Astrocyte of the spinal cord (primary cell): Measurements from ENCODE around the gene PUS10.

ENCODE experiments used
- DNase-seq: peaks from one replicate; pipeline ENCODE4 v3.0.0; 2011; ENCODE audit warnings: low read depth, low spot score
- H3K4me3 ChIP-seq: 2 replicates; pipeline ENCODE4 v1.5.1; 2011; ENCODE audit warnings: low read depth, mild to moderate bottlenecking, low read length, moderate library complexity
- in situ Hi-C: cut with HindIII; loops from 2 replicates; pipeline ENCODE4 v1.10.0; 2017; ENCODE audit warnings: low sequenced_read_pairs
- TF ChIP-seq, protein P1 (sequence below): IDR thresholded peaks from 2 replicates; pipeline ENCODE4 v1.5.1; 2012; ENCODE audit warnings: low read depth, mild to moderate bottlenecking, low read length, inconsistent platforms

Gene PUS10

DNA sequence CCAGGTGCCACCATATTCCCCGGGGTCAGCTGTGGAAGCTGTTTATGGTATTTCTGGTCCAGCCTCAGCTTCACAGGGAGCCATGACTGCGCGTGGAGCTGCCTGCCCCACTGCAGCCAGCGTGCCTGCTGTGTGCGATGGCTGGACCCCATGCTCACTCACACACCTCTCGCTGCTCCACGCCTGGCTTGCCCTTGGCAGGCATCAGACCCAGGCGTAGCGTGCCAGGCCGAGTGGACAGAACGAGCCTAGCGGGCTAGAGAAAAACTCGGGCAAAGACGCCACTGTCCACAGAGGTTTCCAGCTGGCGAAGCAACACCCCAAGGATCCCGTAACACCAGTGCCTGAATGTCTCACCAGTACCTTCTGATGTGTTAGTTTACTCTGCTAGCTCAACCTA lies 43.4 kb downstream of the PUS10 start:
- TF ChIP-seq, protein P1, sequence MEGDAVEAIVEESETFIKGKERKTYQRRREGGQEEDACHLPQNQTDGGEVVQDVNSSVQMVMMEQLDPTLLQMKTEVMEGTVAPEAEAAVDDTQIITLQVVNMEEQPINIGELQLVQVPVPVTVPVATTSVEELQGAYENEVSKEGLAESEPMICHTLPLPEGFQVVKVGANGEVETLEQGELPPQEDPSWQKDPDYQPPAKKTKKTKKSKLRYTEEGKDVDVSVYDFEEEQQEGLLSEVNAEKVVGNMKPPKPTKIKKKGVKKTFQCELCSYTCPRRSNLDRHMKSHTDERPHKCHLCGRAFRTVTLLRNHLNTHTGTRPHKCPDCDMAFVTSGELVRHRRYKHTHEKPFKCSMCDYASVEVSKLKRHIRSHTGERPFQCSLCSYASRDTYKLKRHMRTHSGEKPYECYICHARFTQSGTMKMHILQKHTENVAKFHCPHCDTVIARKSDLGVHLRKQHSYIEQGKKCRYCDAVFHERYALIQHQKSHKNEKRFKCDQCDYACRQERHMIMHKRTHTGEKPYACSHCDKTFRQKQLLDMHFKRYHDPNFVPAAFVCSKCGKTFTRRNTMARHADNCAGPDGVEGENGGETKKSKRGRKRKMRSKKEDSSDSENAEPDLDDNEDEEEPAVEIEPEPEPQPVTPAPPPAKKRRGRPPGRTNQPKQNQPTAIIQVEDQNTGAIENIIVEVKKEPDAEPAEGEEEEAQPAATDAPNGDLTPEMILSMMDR, result no peak
- DNase-seq, result no peak
- in situ Hi-C loops, result no loop called here
- no peak overlapping the region for H3K4me3 ChIP-seq

DNA sequence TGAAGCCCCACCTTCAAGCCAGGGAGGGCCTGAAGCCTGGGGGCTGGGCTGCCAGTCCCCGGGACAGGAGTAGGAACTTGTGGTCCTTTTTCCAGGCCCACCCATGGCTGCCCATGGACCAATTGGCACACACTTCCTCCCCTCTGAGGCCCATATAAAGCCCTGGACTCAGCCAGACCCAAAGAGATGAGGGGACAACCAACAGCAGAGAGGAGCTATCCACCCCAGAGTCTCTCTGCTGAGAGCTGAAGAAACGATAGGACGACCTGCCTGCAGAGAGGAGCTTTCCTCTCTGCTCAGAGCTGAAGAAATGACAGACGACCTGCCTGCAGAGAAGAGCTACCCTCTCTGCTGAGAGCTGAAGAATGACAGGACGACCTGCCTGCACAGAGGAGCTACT lies 44.4 kb downstream of the PUS10 start:
- TF ChIP-seq, protein P1, result no peak
- no peak overlapping the region for H3K4me3 ChIP-seq
- DNase-seq, result no peak
- in situ Hi-C loops, result no loop called here

DNA sequence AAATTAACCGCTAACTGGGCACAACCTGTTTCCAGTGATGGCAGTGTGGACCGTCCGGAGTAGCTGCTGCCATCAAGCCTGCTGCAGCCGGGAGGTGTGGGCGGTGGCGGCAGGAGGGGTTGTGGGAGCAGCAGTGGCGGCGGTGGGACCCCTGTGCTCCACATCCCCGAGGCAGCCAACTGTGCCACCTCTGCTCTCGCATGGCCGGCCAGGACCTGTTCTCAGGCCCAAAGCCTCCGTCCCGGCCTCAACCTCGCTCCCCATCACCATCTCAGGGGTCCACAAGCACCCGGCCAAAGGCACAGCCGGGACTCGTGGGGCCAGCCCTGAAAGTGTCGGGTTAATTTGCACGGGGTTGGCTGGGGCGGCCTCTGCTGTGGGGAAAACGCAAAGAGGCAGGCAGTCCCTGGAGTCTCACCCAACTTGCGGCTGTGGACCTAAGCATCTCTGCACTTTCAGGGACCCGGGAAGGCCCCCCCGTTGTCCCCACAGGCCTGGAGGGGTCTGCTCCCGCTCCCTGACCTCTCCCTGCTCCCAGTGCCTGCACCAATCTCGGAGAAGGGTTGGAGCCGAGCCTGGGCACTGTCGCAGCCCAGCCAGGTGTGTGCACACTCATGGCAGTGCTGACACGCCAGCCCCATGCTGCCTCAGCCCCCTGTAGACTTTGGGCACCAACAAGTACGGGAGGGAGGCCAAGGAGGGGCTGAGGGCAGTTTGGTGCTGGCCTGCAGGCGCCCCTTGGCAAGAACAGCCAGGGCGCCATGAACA lies 45.0 kb downstream of the PUS10 start:
- in situ Hi-C loops, result no loop called here
- no peak overlapping the region for H3K4me3 ChIP-seq
- no peak for DNase-seq
- TF ChIP-seq, protein P1, result no peak

GRCh38 chr2:60966507-60967405 lies 51.3 kb downstream of the PUS10 start:
- no peak overlapping the region for H3K4me3 ChIP-seq
- TF ChIP-seq, protein P1, result no peak
- in situ Hi-C loops, result no loop called here
- no peak for DNase-seq

DNA sequence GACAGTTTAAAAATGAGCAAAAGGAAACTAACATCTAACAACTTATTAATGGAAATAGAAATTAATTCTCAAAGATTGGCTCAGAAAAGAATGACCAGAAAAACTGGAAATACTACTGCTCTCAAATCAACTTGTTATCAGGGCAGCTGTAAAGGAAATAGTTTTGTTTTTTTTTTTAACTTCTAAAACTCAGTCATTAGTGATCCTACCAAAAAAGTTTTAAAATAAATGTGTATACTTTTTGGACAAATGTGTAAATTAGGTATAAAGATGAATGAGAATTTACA lies 52.6 kb downstream of the PUS10 start:
- H3K4me3 ChIP-seq, result no peak overlapping the region
- TF ChIP-seq, protein P1, result no peak
- no peak for DNase-seq
- in situ Hi-C loops, result no loop called here

- TF ChIP-seq, protein P1, result no peak
- no peak overlapping the region for H3K4me3 ChIP-seq
- in situ Hi-C loops, result no loop called here
- no peak for DNase-seq
These were observed 53.2 kb downstream of the PUS10 start for GRCh38 chr2:60964651-60965498.
